Neural progenitor cell (in vitro differentiated cells): ENCODE results near the gene RELCH.

Experiments
- EZH2 ChIP-seq: fragments of 200-600 bp; sonication (generic); IDR thresholded peaks from 2 replicates; pipeline ENCODE4 v1.6.1; 2017; ENCODE audit warnings: antibody characterized with exemption, mild to moderate bottlenecking, moderate library complexity
- TF ChIP-seq, protein P1 (sequence below): fragments of 200-600 bp; sonication (generic); IDR thresholded peaks from 2 replicates; pipeline ENCODE4 v1.5.1; 2017; ENCODE audit warnings: antibody characterized with exemption, mild to moderate bottlenecking

GRCh38 chr18:62199629-62200028 is 12.6 kb downstream of the RELCH start:
- TF ChIP-seq, protein P1, sequence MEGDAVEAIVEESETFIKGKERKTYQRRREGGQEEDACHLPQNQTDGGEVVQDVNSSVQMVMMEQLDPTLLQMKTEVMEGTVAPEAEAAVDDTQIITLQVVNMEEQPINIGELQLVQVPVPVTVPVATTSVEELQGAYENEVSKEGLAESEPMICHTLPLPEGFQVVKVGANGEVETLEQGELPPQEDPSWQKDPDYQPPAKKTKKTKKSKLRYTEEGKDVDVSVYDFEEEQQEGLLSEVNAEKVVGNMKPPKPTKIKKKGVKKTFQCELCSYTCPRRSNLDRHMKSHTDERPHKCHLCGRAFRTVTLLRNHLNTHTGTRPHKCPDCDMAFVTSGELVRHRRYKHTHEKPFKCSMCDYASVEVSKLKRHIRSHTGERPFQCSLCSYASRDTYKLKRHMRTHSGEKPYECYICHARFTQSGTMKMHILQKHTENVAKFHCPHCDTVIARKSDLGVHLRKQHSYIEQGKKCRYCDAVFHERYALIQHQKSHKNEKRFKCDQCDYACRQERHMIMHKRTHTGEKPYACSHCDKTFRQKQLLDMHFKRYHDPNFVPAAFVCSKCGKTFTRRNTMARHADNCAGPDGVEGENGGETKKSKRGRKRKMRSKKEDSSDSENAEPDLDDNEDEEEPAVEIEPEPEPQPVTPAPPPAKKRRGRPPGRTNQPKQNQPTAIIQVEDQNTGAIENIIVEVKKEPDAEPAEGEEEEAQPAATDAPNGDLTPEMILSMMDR: no peak
- TF ChIP-seq EZH2: no peak
